K562 (cell line): ENCODE results near the gene C6orf47. TPM values are rescaled to one million over a fixed set of nuclear protein-coding genes. Genes with fewer than 3 reads are reported as not detected.

ENCODE experiments used
- PCBP2 ChIP-seq: fragments of 200-400 bp; formaldehyde crosslinking; IDR thresholded peaks from 2 replicates; pipeline ENCODE4 v1.6.1; 2018; ENCODE audit warnings: low read length, low read depth, mild to moderate bottlenecking, moderate library complexity; ENCODE audit not compliant: poor library complexity, severe bottlenecking
- PRMT5 ChIP-seq: sonication (generic); formaldehyde crosslinking; IDR thresholded peaks from 2 replicates; pipeline ENCODE4 v1.5.0; 2020; ENCODE audit warnings: missing genetic modification reagents
- UBTF ChIP-seq, 2 experiments: IDR thresholded peaks; 2 replicates each; pipeline ENCODE4 v1.6.1; 2012; ENCODE audit warnings: improper control_type of control experiment in 2 of 2, low read depth in 2 of 2, low read length in 2 of 2, borderline replicate concordance in 1 of 2
- ZBTB11 ChIP-seq, 3 experiments: fragments of 200-800 bp in 1 of 3; fragments of 250-450 bp in 1 of 3; fragments of 450-650 bp in 1 of 3; sonication (Bioruptor Pico) in 1 of 3; sonication (Bioruptor generic) in 1 of 3; formaldehyde crosslinking in 1 of 3; IDR thresholded peaks; 2 replicates each; pipeline versions ENCODE4 v1.6.1 to v1.8.0; 2016 to 2022; ENCODE audit warnings: mild to moderate bottlenecking in 2 of 3, missing genetic modification characterization in 2 of 3, missing compliant biosample characterization in 1 of 3, moderate library complexity in 1 of 3
- ZHX1 ChIP-seq: fragments of 150-350 bp; conservative IDR thresholded peaks from 2 replicates; pipeline ENCODE4 v1.6.1; 2014; ENCODE audit warnings: low read length
- ZNF407 ChIP-seq: fragments of 450-650 bp; IDR thresholded peaks from 2 replicates; pipeline ENCODE4 v1.6.1; 2016; ENCODE audit warnings: low read depth
- ZNF644 ChIP-seq: fragments of 200-800 bp; sonication (Bioruptor generic); IDR thresholded peaks from 2 replicates; pipeline ENCODE4 v1.6.1; 2016; ENCODE audit warnings: low read depth, missing genetic modification characterization, missing compliant biosample characterization
- polyA plus RNA-seq, 8 experiments: library from polyadenylated mRNA; depleted of rRNA in 4 of 8; stranded (reverse) in 5 of 8; unstranded in 3 of 8; fragments of >200 nt; fragmentation: Nextera tagmentation in 2 of 8; fragmentation: Illumina TruSeq in 1 of 8; extraction: Ambion mirVana in 2 of 8; extraction: Trizol in 1 of 8; gene quantifications; 2 replicates each; pipeline versions ENCODE4 v1.2.1 to v1.2.3, GENCODE V29; 2011 to 2014; ENCODE audit warnings: inconsistent platforms in 1 of 8, missing spikeins in 1 of 8
- total RNA-seq, 7 experiments: library from RNA; depleted of rRNA in 6 of 7; stranded (reverse); fragments of >200 nt in 6 of 7; fragmentation: Illumina TruSeq in 2 of 7; extraction: Trizol in 2 of 7; gene quantifications; 2 replicates each; pipeline versions ENCODE4 v1.2.1 to v1.2.3, GENCODE V29; 2011 to 2021; ENCODE audit warnings: low replicate concordance in 1 of 7

The C6orf47 gene
- total and polyA plus RNA-seq, 9 of the 15 experiments (the other 6 are each of a cell fraction or from before 2014, with no cell fraction given) = 0.14 to 43.8 (median 27.0) TPM

- TF ChIP-seq ZBTB11 (CRISPR knock-in tag; IDR thresholded peaks at IDR 0.05) (peak in 2 of 3 experiments; percentile 9 to 57; a peak in 2 of 6 replicates), PCBP2 (no peak), ZNF644 (tag) (0 out of 2 replicates have a peak, but pooled peaks have one; percentile 17), PRMT5 (no peak), UBTF (IDR thresholded peaks at IDR 0.05; ENCODE audit: borderline replicate concordance in 1 of 2, low read depth in 2 of 2, low read length in 2 of 2) (peak in 1 of 2 experiments; percentile 82; a peak in 1 of 4 replicates), ZNF407 (no peak), ZHX1 (no peak; the same call in 1 of the 2 replicates)
Observed at GRCh38 chr6:31690231-31691077, 29.9 kb upstream of the C6orf47 start (continued).
